GM11168 (cell line): ENCODE measurements around the gene JAKMIP1.

ENCODE experiments used
- in situ Hi-C: fragments of 300-500 bp; cut with MboI; formaldehyde crosslinking; loops from one replicate; pipeline ENCODE4 v1.12.0; 2022; ENCODE audit warnings: low sequenced_read_pairs; ENCODE audit not compliant: unreplicated experiment

Gene JAKMIP1

DNA sequence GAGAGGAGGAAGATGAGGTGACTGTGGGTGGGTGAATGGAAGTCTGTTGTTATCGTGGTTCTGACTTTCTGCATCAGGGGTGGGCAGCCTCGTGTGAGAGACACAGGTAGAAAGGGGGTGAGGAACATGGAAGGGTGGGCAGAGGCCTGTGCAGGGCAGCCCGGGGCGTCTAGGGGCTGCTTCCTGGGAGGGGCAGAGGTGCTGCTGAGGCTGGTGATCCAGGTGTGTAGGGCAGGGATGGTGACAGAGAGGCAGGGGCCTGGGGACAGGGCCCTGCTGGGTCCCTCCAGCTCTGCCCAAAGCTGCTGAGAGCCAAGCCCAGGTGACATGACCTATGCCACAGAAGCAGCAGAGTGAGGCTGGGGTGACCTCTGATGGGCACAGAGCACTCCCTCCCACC is 92.5 kb downstream of the JAKMIP1 start:
- in situ Hi-C loops, result no loop called here

- in situ Hi-C loops, result no loop called here
Observed at GRCh38 chr4:6107114-6107791, 93.1 kb downstream of the JAKMIP1 start.

GRCh38 chr4:6106156-6106555 is 94.2 kb downstream of the JAKMIP1 start:
- in situ Hi-C loops, result no loop called here

DNA sequence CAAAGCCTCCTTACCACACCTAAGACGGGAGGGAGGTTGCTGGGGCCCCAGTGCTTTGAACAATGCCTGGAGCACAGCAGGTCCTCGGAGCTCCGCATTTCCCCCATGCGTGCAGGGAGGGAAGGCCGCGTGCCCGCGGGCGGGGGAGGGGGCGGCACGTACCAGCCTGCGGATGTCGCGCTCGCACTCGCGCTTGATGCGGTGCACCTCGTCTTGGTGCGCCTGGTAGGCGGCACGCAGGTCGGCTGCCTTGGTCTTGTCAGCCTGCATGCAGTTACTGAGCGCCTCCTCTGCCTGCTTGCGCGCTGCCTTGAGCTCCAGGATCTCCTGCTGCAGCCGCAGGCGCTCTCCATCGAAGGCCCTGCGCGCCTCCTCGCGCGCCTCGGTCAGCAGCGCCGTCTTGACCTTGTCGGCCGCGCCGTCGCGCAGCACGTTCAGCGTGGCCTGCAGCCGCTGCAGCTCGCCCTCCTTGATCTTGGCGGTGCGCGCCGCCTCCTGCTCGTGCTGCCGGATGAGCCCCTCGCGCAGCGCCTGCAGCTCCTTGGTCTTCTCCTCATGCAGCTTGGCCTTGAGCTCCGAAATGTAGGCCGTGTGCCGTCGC is 94.9 kb downstream of the JAKMIP1 start:
- in situ Hi-C loops, result no loop called here

- in situ Hi-C loops, result no loop called here
Observed at GRCh38 chr4:6104541-6105130, 95.7 kb downstream of the JAKMIP1 start.

DNA sequence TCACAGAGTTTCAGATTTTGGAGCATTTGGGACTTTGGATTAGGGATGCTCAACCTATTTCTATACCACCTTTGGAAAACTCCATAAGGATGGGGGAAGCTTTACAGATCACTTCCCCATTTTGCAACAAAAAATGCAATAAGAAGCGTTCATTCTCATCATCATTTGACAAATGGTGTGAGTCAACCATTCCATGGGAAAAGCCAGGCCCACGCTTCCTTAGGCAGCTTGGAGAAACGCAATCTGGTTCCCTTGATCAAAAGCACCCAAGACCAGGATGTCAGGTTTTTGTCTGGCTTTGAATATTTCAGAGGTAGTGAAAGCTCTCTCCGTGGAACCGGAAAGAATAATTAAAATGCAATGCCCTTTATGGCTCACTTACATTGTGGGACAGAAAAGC is 102.8 kb downstream of the JAKMIP1 start:
- in situ Hi-C loops, result no loop called here

- in situ Hi-C loops, result no loop called here
Observed at GRCh38 chr4:6095897-6096296, 104.5 kb downstream of the JAKMIP1 start.

DNA sequence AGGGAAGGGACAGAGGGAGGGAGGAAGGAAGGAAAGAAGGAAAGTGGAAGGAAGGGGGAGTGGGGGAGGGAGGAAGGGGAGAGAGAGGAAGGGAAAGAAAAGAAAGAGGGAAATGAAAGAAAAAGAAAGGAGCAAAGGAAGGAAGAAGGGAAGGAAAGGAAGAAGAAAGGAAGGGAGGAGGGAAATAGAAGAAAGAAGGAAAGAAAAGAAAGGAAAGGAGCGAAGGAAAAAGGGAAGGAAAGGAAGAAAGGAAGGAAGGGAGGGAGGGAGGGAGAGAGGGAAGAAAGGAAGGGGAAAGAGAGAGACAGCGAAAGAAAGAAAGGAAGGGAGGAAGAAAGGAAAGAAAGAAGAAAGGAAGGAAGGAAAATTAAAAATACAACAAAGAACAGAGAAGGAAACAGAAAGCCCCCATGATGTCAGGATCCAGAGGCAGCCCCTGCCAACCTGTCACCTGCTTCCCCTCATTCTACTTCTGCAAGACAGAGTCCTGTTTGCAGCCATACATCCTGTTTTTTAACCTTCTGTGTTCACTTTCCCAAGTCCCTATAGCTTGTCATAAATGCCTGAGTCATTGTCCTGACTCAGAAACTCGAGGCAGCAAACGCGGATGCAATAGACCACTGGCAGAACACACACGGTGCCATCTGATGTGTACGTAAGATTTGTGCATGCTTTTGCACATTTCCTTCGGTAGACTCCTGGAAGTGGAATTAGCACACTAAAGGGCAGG is 105.2 kb downstream of the JAKMIP1 start:
- in situ Hi-C loops, result no loop called here

- in situ Hi-C loops, result no loop called here
Observed at GRCh38 chr4:6093671-6094070, 106.7 kb downstream of the JAKMIP1 start.

DNA sequence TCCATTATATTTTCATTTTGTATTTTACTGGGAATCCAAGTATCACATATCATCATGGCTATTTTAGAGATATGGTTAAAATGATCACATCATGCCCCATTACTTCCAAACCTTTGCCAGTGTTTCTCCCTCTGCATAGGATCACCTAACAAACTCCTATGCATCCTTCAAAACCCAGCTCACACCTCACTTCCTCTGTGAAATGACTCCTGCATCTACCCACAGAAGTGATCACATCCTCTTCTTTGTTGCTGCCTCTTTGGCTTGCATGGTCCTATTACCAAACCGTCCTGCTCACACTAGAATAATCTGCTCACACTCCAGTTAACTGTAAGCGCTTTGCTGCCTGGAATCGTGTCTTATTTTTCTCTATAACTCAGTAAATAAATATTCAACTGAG is 107.4 kb downstream of the JAKMIP1 start:
- in situ Hi-C loops, result no loop called here

DNA sequence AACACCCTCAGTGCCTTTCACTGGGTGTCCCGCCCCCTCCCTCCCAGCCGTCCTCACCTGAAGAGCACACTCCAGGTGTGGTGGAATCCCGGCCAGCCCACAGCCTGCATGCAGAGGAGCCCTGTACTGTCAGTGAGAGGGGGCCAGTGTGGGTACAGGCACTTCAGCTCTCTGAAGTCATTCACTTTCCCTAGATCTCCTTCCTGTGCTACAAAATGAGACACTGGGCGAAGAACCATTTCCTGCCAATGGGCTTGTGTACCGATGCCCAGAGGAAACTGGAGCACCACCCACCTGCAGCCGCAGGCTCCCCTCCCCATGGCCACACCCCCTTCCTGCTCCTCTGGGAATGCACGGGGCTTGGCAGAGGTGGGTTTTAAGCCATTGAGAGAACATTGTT is 108.2 kb downstream of the JAKMIP1 start:
- in situ Hi-C loops, result no loop called here

DNA sequence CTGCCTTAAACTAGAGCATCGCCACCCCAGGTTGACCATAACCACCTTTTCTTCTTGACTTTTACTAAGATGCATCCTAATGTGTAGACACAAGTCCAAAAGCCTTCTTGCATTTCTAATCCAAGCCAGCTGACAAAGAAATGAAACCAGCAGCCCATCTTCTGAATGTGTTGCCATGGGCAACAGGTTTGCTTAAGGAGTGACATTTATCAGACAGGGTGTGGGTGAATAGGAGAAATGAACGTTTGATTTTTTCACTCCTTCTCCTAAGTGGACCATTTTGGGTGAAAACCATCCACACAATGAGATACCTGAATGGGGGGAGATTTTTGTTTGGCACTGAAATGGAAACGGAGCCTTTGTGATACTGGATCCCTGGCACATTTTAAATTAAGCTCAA is 109.4 kb downstream of the JAKMIP1 start:
- in situ Hi-C loops, result no loop called here

DNA sequence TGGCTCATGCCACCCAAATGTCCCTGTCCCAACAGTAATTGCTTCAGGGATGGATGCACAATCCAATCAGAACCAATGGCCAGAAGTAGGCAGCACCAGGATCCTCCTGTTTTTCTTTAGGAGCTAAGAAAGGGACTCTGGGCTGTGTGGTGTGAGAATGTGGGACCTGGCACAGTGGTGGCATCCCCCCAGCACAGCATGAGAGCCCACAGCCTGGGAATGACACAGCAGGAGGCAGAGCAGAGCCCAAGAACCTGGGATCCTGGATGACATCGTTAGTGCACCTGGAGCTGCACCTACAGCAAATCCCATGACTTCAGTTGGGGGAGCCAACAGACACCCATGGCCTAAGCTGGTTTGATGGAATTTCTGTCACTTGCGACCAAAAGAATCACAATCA is 111.4 kb downstream of the JAKMIP1 start:
- in situ Hi-C loops, result no loop called here

GRCh38 chr4:6087669-6088341 is 112.5 kb downstream of the JAKMIP1 start:
- in situ Hi-C loops, result no loop called here

DNA sequence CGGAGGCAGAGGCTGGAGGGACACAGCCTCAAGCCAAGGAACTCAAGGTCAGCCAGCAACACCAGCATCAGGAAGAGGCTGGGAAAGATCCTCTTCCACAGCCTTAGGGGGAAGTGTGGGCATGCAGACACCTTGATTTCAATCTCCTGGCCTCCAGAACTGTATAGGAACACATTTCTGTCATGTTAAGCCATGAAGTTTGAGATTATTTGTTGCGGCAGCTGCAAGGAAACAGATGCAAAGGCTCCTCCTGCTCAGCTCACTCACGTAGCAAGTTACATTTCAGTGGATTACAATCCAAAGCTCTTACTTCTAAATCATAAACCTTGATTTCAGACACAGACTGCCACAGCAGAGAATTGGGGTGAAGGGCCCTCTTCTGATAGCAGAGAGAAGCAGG is 113.5 kb downstream of the JAKMIP1 start:
- in situ Hi-C loops, result no loop called here

GRCh38 chr4:6085691-6086628 is 114.4 kb downstream of the JAKMIP1 start:
- in situ Hi-C loops, result no loop called here

- in situ Hi-C loops, result no loop called here
Observed at GRCh38 chr4:6085028-6085690, 115.2 kb downstream of the JAKMIP1 start.

- in situ Hi-C loops, result no loop called here
Observed at GRCh38 chr4:6079965-6080364, 120.4 kb downstream of the JAKMIP1 start.

DNA sequence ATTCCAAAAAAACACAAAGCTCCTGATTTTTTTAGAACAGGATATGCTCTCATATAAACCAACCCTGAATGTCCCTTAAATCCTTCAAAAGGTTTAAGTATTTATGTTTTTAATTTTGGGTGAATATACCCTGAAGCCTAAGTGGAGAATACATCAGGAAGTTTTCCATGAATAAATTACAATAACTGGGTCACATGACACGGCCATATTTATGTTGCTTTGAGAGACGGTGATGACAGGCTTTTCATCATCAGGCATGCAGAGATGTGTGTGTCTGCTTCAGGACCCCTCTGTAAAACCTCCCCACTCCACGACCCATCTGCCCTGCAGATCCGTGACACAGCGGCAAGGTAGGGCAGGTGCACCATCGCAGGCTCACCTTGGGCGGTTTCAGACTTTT is 121.8 kb downstream of the JAKMIP1 start:
- in situ Hi-C loops, result no loop called here
